ENCODE results near the gene PRMT7.

The PRMT7 gene

DNA sequence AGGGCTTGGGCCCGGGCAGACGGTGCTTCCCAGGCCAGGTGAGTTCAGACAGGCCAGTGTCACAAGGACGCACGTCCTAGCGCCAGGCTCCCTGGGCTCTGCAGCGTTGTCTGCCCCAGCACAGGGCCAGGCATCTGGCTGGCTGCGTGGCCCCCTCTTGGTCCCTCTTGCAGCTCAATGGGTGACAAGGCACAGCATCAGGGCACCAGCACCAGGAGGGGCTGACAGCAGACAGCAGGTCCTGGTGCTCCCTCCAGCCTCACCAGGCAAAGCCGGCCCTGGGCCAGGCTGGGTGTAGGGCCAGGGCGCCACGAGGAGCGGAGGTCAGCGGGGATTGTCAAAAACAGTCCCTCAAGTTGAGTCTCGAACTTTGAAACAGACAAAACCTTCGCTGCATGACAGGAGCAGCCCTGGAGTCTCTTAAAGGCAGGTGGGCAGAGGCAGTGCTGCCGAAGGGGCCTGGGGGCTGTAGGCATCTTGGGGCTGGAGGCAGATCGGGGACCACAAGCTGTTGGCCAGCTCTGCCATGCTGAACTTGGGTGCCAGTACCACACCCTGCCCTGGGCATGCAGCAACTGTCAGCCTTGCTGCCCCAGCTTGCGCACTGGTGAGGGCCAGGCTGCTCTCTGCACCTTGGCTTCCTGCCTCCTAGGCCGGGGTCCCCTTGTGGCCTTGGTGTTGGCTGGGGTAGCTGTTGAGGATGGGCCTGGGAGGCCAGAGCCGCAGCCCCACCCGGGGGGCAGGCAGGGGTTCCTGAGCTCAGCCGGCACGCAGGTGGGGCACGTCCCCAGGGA lies 48.8 kb downstream of the PRMT7 start:
- TF ChIP-seq, protein P1, sequence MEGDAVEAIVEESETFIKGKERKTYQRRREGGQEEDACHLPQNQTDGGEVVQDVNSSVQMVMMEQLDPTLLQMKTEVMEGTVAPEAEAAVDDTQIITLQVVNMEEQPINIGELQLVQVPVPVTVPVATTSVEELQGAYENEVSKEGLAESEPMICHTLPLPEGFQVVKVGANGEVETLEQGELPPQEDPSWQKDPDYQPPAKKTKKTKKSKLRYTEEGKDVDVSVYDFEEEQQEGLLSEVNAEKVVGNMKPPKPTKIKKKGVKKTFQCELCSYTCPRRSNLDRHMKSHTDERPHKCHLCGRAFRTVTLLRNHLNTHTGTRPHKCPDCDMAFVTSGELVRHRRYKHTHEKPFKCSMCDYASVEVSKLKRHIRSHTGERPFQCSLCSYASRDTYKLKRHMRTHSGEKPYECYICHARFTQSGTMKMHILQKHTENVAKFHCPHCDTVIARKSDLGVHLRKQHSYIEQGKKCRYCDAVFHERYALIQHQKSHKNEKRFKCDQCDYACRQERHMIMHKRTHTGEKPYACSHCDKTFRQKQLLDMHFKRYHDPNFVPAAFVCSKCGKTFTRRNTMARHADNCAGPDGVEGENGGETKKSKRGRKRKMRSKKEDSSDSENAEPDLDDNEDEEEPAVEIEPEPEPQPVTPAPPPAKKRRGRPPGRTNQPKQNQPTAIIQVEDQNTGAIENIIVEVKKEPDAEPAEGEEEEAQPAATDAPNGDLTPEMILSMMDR (conservative IDR thresholded peaks at IDR 0.05; ENCODE audit: low read length), result no peak
- DNase-seq (ENCODE audit: low read depth), result no peak
- no peak overlapping the region for H3K4me3 ChIP-seq (ENCODE audit: low read length)

DNA sequence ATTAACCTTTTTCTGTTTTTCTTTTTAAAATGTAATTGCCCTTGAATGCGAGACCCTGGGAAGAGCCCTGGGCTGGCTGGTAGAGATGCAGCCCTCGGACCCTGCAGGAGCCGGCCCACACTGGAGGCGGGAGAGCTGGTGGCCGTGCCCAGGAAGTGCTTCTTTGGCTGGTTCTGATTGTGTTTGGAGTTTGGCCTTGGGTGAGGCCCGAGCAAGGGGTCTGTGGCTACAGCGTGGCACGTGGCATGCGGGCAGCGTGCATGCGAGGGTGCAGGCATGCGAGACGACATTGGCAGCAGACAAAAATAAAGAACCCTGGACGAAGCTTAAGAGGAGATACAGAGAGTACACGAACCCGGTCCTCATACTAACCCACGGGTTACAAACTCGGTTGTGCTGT lies 49.7 kb downstream of the PRMT7 start:
- no peak overlapping the region for H3K4me3 ChIP-seq (ENCODE audit: low read length)
- TF ChIP-seq, protein P1 (conservative IDR thresholded peaks at IDR 0.05; ENCODE audit: low read length), result no peak
- no peak for DNase-seq (ENCODE audit: low read depth)

DNA sequence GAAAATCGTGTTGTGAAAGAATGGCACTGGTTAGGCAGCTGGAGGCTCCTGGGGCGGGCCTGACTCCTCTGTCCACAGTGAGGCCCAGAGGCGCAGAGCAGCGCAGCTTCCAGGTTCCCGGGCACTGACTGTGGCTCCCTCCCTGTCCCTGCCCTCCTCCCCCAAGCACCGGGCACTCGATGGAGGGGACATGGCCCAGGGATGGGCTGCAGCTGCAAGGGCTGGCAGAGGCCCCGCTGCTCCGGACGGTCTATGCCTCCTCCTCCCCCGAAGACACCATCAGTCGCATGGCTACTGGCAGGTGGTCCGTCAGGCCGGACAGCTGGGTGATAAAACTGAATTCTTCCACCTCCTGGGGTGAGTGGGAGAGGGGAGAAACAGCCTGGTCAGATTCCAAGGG lies 50.1 kb downstream of the PRMT7 start:
- no peak overlapping the region for H3K4me3 ChIP-seq (ENCODE audit: low read length)
- TF ChIP-seq, protein P1 (conservative IDR thresholded peaks at IDR 0.05; ENCODE audit: low read length), result no peak
- no peak for DNase-seq (ENCODE audit: low read depth)

DNA sequence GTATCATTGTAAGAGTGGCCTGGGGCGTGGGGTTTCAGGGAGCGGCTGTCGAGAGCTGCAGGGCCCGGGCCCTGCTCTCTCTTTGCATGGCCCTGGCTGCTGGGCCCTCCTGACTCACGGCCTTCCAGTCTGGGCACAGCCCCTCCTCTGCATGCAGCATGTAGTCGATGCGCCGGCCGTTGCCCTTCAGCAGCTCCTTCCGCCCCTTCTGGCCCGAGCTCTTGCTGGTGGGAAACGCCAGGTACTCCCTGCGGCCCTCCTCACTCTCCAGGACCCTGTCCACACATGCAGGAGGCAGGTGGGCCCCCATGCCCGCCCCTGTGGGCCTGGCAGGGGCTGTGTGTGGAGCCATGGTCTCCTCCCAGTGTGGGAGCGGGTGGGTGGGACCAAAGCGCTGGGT lies 50.7 kb downstream of the PRMT7 start:
- TF ChIP-seq, protein P1 (conservative IDR thresholded peaks at IDR 0.05; ENCODE audit: low read length), result no peak
- no peak for DNase-seq (ENCODE audit: low read depth)
- no peak overlapping the region for H3K4me3 ChIP-seq (ENCODE audit: low read length)

DNA sequence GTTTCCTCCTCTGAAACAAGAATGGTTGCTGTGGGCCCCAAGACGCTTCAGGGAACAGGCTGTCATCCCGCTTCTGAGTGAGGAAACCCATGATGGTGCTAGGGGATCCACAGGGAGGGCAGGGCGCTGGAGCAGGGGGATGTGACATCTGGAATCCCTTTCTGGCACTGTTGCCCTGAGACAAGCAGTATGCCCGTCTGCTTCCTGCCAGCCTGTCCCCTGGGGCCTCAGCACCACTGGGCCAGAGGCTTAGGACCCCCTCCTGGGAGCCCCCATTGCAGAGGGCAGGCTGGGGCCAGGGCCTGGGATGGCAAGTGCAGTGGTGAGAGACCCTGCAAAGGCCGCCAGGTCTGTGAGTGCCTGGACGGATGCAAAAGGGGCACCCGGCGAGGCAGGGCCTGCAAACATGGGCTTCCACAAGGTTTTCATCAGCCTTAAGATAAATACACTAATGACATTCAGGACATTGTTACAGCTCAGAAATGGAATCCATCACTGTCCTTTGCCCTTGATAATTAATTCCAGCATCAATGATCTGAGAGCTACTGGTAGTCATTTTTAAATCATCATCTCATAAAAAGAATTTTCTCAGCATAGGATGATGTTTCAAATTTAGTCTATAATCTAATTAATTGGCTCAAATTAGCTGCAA lies 51.6 kb downstream of the PRMT7 start:
- TF ChIP-seq, protein P1 (conservative IDR thresholded peaks at IDR 0.05; ENCODE audit: low read length), result no peak
- DNase-seq (ENCODE audit: low read depth), result no peak
- H3K4me3 ChIP-seq (ENCODE audit: low read length), result no peak overlapping the region

DNA sequence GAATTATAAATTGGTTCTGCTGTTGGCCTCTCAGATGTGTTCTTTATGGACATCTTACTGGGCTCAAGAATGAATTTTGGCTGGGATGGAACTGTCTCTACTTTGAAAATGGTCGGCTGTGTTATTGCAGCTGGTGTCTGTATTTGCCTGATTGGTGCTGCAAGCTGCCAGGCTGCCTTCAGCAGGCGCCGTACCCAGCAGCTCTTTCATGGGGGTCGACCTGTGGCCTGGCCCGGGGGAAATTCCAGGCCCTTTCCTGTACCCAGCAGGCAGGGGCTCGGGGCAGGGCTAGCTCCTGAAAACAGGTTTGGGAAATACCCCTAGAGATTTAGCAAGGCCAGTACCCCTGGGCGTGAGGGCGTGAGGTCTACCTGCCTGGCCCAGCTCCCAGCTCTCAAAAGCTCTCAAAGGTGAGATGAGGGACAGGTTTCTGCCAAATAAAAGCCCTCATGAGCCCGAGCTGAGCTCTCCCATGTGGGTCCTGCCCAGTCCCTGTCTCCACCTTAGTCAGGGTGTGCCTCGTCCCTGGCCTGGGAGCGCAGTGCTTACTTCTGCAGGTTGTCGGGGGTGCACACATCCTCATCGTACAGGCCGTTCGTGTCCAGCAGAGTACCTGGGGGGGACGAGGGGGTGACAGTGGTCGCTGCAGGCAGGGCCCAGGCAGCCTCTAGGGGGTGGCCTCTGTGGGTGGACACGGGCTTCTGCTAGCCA lies 52.3 kb downstream of the PRMT7 start:
- H3K4me3 ChIP-seq (ENCODE audit: low read length), result no peak overlapping the region
- DNase-seq (ENCODE audit: low read depth), result no peak
- TF ChIP-seq, protein P1 (conservative IDR thresholded peaks at IDR 0.05; ENCODE audit: low read length), result no peak
